Large intestine (tissue), 3 donors: ENCODE data around the gene TCTN1. TPM values are rescaled to one million over a fixed set of nuclear protein-coding genes. Genes with fewer than 3 reads are reported as not detected.

Source experiments
- DNase-seq, 2 donors: peaks; one replicate each; pipeline versions ENCODE4 v3.0.0 to v3.0.0-alpha.2; 2013
- H3K27ac ChIP-seq: one replicate; pipeline ENCODE4 v1.5.1; 2013; ENCODE audit warnings: low read length
- H3K27me3 ChIP-seq: 2 replicates; pipeline ENCODE4 v1.6.1; 2013; ENCODE audit warnings: low read length; ENCODE audit not compliant: control insufficient read depth, insufficient read depth
- H3K36me3 ChIP-seq: 2 replicates; pipeline ENCODE4 v1.6.1; 2013; ENCODE audit warnings: low read length; ENCODE audit not compliant: control insufficient read depth, insufficient read depth
- H3K4me1 ChIP-seq: one replicate; pipeline ENCODE4 v1.6.1; 2013; ENCODE audit warnings: low read length; ENCODE audit not compliant: control insufficient read depth, insufficient read depth
- H3K4me3 ChIP-seq: one replicate; pipeline ENCODE4 v1.5.1; 2013; ENCODE audit warnings: low read length
- H3K9me3 ChIP-seq: one replicate; pipeline ENCODE4 v1.6.1; 2013; ENCODE audit warnings: mild to moderate bottlenecking, low read depth, low read length, moderate library complexity; ENCODE audit not compliant: control insufficient read depth
- WGBS: methylation state at CpG from one replicate; pipeline ENCODE4 v1.1.5; 2013; ENCODE audit warnings: low lambda C conversion rate; ENCODE audit not compliant: insufficient coverage; 5-methylcytosine and 5-hydroxymethylcytosine counted together
- polyA plus RNA-seq: library from polyadenylated mRNA; unstranded; fragments of 120-200 nt; gene quantifications from one replicate; pipeline ENCODE4 v1.2.1, GENCODE V29; 2013

The TCTN1 gene
- polyA plus RNA-seq, 1 donor: 25.2 TPM

GRCh38 chr12:110658242-110658641 is 44.3 kb downstream of the TCTN1 start:
- H3K36me3 ChIP-seq: peaks cover 3% of the 10 kb centered on the region
- WGBS: 76% methylated on average over 2 of the region's 9 CpGs
- no peaks in the 10 kb centered on the region for H3K9me3 ChIP-seq
- no peak overlapping the region for H3K27ac ChIP-seq
- no peaks in the 10 kb centered on the region for H3K27me3 ChIP-seq
- no peak for DNase-seq
- no peak overlapping the region for H3K4me3 ChIP-seq
- H3K4me1 ChIP-seq: no peaks in the 10 kb centered on the region

- no CpG with 5 or more reads among the region's 3 CpGs for WGBS
- no peaks in the 10 kb centered on the region for H3K4me1 ChIP-seq
- peaks cover 3% of the 10 kb centered on the region for H3K36me3 ChIP-seq
- no peak overlapping the region for H3K27ac ChIP-seq
- no peaks in the 10 kb centered on the region for H3K9me3 ChIP-seq
- H3K4me3 ChIP-seq: no peak overlapping the region
- H3K27me3 ChIP-seq: no peaks in the 10 kb centered on the region
- no peak for DNase-seq
These were observed 44.9 kb downstream of the TCTN1 start for GRCh38 chr12:110658878-110659277.

- peak in 1 of 2 donors; percentile 9 for DNase-seq
- H3K4me3 ChIP-seq: no peak overlapping the region
- no peaks in the 10 kb centered on the region for H3K27me3 ChIP-seq
- no peak overlapping the region for H3K27ac ChIP-seq
- peaks cover 10% of the 10 kb centered on the region for H3K9me3 ChIP-seq
- no peaks in the 10 kb centered on the region for H3K36me3 ChIP-seq
- WGBS: no CpG with 5 or more reads among the region's 23 CpGs
- no peaks in the 10 kb centered on the region for H3K4me1 ChIP-seq
These were observed 47.5 kb downstream of the TCTN1 start for GRCh38 chr12:110661337-110661972.

GRCh38 chr12:110666892-110667291 is 53.0 kb downstream of the TCTN1 start:
- no peak overlapping the region for H3K4me3 ChIP-seq
- WGBS: no CpG with 5 or more reads among the region's 6 CpGs
- H3K36me3 ChIP-seq: no peaks in the 10 kb centered on the region
- no peaks in the 10 kb centered on the region for H3K27me3 ChIP-seq
- H3K27ac ChIP-seq: no peak overlapping the region
- no peaks in the 10 kb centered on the region for H3K4me1 ChIP-seq
- no peak for DNase-seq
- H3K9me3 ChIP-seq: peaks cover 13% of the 10 kb centered on the region

DNA sequence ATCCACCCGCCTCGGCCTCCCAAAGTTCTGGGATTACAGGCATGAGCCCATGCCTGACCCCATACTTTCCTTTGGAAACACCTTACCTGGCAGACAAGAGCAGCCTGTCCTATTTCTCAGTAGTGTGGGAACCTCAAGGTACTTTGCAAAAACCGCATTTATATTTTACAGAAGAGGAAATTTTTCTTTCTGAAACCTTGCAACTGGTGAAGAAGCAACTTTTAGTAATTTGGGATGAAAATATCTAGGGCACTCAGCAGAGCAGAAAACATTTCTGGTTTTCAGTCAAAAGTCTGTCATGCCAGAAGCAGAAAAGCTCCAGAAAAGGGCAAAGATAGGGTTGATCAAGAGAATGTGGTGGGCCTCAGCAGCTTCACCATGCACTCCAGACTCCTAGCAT is 53.7 kb downstream of the TCTN1 start:
- Histone ChIP-seq H3K27me3 (no peaks in the 10 kb centered on the region), H3K36me3 (no peaks in the 10 kb centered on the region), H3K27ac (no peak overlapping the region), H3K4me1 (no peaks in the 10 kb centered on the region), H3K9me3 (peaks cover 13% of the 10 kb centered on the region), H3K4me3 (no peak overlapping the region)
- no CpG with 5 or more reads among the region's 3 CpGs for WGBS
- DNase-seq: no peak

- no peak for DNase-seq
- H3K27me3 ChIP-seq: no peaks in the 10 kb centered on the region
- H3K4me3 ChIP-seq: no peak overlapping the region
- no peaks in the 10 kb centered on the region for H3K36me3 ChIP-seq
- peaks cover 13% of the 10 kb centered on the region for H3K9me3 ChIP-seq
- WGBS: no CpG with 5 or more reads among the region's 12 CpGs
- no peaks in the 10 kb centered on the region for H3K4me1 ChIP-seq
- no peak overlapping the region for H3K27ac ChIP-seq
These were observed 54.7 kb downstream of the TCTN1 start for GRCh38 chr12:110668480-110669192.

DNA sequence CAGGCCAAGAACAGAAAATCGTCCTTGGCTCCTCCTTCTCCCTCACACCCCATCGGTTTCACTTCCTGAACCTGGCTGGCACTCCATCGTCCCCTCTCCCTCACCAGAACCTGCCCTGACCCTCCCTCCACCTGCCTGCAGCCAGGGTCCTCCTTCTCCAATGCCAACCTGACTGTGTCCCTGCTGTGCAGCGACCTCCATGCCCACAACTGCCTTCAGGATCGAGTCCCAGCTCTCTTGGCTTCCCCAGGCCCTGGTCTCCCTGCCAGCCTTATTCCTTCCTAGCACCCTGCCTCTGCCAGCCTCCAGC is 55.2 kb downstream of the TCTN1 start:
- WGBS: no CpG with 5 or more reads among the region's 5 CpGs
- H3K9me3 ChIP-seq: peaks cover 13% of the 10 kb centered on the region
- no peaks in the 10 kb centered on the region for H3K4me1 ChIP-seq
- no peak overlapping the region for H3K4me3 ChIP-seq
- DNase-seq: no peak
- no peak overlapping the region for H3K27ac ChIP-seq
- H3K27me3 ChIP-seq: no peaks in the 10 kb centered on the region
- H3K36me3 ChIP-seq: no peaks in the 10 kb centered on the region

DNA sequence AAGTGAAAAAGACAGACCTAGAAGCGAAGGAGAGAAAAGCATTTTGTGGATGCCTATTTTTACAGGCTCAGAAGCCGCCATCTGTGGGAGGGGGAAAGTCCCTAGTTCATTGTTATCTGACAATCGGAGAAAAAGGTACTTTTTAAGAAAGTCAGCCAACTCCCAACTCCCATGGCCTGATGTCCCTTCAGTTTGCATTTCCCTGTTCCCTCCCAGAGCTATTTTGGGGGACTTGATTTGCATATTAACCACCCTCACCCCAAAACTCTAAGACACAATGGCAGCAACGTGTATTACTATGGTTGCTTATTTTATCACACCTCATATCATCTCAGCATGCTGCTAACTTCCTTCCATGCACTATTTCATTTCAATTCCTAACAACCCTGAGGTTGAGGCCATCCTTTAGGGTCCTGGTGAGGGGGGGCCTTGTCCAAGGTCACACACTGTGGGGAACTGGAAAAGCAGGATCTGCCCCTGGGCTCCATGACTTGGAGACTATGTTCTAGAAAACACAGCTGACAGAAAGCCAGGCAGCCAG is 56.3 kb downstream of the TCTN1 start:
- H3K27ac ChIP-seq: no peak overlapping the region
- H3K4me3 ChIP-seq: no peak overlapping the region
- peaks cover 13% of the 10 kb centered on the region for H3K9me3 ChIP-seq

GRCh38 chr12:110676171-110676570 is 62.2 kb downstream of the TCTN1 start:
- no peaks in the 10 kb centered on the region for H3K27me3 ChIP-seq
- H3K4me1 ChIP-seq: no peaks in the 10 kb centered on the region
- DNase-seq: no peak
- H3K4me3 ChIP-seq: no peak overlapping the region
- no peaks in the 10 kb centered on the region for H3K36me3 ChIP-seq
- H3K27ac ChIP-seq: no peak overlapping the region
- H3K9me3 ChIP-seq: no peaks in the 10 kb centered on the region
- WGBS: no CpG with 5 or more reads among the region's 4 CpGs

More for the DNA sequence above, 56.3 kb downstream of the TCTN1 start:
- Histone ChIP-seq H3K27me3 (no peaks in the 10 kb centered on the region), H3K36me3 (no peaks in the 10 kb centered on the region), H3K4me1 (no peaks in the 10 kb centered on the region)
- WGBS: no CpG with 5 or more reads among the region's 4 CpGs
- DNase-seq: no peak

GRCh38 chr12:110677206-110677911 is 63.4 kb downstream of the TCTN1 start:
- no peaks in the 10 kb centered on the region for H3K9me3 ChIP-seq
- no peaks in the 10 kb centered on the region for H3K36me3 ChIP-seq
- H3K27me3 ChIP-seq: no peaks in the 10 kb centered on the region
- DNase-seq: no peak
- H3K4me3 ChIP-seq: no peak overlapping the region
- no peaks in the 10 kb centered on the region for H3K4me1 ChIP-seq
- no CpG with 5 or more reads among the region's 5 CpGs for WGBS
- no peak overlapping the region for H3K27ac ChIP-seq
